Measurements from ENCODE around the gene NRG2. TPM values are rescaled to one million over a fixed set of nuclear protein-coding genes. Genes with fewer than 3 reads are reported as not detected.

NRG2 gene
- polyA plus RNA-seq, 3 donors, result 1.3 to 1.9 (median 1.7) TPM

DNA sequence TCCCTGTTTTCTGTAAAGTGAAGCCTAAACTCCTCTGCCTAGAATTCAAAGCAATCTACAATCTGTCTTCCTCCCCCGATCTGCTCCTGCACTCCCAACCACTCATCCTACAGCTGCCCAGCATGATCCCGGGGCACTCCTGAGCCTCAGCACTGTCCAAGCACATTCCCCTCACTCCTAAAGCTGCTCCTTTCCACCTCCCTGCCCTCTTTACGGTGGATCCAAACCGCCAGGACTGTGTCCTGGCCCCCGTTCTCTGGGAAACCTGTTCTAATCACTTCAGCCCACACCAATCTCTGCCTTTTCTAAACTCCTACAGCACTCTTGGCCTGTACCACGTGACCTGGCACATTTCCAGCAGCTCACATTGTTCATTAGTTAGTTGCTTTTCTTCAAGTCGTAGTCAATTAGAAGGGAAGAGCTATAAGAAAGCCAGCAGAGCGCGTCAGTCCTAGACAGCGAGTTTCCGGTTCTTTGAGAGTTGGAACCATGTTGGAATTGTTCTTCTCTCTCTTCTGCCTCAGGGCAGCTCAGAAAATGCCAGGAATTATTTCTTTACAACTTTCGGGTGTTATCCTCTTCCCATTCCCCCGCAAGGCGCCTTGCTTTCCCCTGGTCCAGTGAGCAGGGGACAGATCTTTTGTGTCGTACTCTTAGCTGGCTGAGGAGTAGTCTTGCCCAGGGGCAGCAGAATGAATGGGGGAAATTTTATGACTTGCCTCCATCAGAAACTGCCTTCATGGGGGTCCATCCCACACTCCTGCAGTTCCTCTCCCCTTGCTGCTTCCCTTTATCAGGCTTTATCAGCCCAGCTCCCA, 60.7 kb downstream of the NRG2 start:
- peak; percentile 47 to 82 (median 61) for DNase-seq (ENCODE audit: extremely low read depth in 1 of 11, low read depth in 9 of 11, low spot score in 4 of 11)

DNA sequence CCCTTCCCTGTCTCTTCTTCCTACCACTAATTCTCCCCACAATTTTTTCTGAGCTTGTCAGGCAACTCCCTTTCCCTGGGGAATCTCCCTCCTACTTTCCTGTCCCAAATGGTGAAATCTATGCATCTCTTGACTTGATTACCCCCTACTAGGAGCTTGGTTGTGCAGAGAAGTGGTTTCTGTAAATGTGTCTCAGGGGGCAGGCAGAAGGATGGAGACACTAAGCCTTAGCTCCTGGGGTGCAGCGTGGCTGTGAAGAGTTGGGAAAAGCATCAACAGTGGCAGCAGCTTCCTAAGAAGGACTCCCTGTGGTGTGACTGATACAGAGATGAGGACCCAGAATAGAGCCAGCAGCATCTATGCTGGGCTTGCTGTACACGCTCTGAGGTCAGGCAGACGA, 62.3 kb downstream of the NRG2 start:
- no peak for DNase-seq (ENCODE audit: extremely low read depth in 1 of 11, low read depth in 9 of 11, low spot score in 4 of 11)

DNA sequence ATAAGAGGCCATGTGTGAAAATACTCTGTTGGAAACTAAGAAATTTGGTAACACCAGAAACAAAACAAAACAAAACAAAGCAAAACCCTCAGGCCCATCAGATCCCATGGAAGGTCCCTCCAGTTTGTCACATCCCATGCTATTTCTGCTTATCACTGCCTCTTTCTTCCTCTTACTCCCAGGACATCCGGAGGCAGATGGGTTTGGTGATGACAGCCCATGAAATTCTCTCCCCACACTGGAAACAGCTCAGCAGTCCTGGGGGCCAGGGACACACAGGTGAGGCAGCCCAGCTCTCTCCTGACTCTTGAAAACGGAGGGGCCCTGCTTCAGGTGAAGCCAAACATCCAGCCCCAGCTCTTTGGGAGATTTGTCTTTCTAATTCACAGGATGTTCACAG, 63.2 kb downstream of the NRG2 start:
- no peak for DNase-seq (ENCODE audit: extremely low read depth in 1 of 11, low read depth in 9 of 11, low spot score in 4 of 11)

DNA sequence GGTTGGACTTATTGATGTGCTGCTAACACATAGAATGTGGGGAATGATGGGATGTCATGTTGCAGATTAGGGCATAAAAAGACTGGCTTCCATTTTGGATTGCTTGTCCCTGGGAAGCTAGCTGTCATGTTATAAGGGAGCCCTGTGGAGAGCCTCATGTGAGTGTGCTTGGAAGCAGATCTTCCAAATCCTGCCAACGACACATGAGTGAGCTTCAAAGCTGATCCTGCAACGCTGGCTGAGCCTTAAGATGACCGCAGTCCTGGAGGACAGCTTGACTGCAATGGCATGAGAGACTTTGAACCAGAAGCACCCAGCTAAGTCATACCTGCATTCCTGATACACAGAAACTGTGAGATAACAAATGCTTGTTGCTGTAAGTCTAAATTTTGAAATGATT, 63.6 kb downstream of the NRG2 start:
- no peak for DNase-seq (ENCODE audit: extremely low read depth in 1 of 11, low read depth in 9 of 11, low spot score in 4 of 11)

DNA sequence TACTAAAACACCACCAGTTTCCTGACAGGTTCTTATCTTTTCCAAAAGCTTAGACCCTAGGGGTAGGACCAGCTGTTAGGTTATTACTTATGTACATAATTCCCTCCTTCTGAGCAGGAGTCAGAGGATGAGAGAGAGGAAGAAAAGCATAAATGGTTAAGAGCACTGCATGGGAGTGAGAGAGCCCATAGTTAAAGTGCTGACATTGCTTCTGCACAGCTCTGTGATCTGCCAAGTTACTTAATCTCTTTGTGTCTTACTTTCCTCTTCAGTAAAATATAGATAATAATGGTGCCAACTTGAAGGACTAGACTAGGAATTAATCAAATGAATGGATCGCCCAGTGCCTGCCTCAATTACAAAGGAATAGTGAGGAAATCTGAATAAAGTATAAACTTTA, 66.4 kb downstream of the NRG2 start:
- DNase-seq (ENCODE audit: extremely low read depth in 1 of 11, low read depth in 9 of 11, low spot score in 4 of 11), result no peak

DNA sequence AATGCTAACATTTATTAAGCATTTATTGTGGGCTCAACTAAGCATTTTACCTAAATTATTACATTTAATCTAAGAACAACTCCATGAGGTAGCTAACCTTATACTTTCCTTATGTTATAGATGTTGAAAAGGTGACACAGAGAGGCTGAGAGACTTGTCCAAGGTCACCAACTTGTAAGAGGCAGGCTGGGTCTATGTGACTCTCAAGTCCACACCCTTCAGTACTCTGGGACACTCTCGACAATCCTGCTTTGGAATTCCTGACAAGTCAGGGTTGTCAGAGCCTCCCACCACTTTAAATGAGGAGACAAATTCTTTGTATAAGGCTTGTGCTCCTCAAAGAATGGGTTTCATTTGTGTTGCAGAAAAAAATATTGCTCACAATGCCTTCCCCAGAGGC, 67.2 kb downstream of the NRG2 start:
- no peak for DNase-seq (ENCODE audit: extremely low read depth in 1 of 11, low read depth in 9 of 11, low spot score in 4 of 11)

DNA sequence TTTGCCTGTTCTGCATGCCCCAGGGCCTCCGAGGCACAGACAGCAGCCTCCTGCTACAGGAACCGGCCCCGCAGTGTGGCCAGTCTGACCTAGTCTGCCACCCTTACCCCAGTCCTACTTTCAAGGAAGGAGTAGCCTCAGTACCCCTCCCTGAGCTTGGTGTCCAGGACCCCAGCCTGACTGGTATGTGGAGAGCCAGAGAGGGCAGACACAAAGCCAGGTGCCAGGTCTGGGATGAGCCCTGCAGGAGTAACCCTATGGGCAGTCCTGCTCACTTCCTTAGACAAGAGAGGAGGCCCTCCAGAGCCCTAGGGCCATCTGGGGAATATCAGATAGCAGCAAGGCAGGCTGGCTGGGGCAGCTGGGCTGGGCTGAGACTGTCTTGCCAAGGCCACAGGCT, 67.8 kb downstream of the NRG2 start:
- no peak for DNase-seq (ENCODE audit: extremely low read depth in 1 of 11, low read depth in 9 of 11, low spot score in 4 of 11)

DNA sequence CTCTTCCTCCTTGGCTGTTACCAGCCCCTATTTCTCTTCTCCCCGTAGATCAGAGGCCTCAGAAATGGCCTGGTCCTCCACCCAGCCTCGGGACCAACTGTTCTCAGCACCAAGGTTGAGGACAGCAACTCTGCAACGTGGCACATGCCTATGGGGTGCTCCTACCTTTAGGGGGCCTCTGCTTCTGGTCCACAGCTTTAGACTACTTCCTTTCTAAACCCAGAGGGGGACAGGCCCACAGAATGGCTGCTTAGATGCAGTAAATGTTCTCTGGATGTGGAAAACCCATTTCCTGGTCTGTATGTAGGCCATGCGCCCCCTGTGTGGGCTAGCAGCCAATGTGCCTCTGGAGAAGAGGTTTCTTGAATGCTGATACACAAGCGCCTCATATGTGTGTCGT, 68.4 kb downstream of the NRG2 start:
- DNase-seq (ENCODE audit: extremely low read depth in 1 of 11, low read depth in 9 of 11, low spot score in 4 of 11), result no peak

DNA sequence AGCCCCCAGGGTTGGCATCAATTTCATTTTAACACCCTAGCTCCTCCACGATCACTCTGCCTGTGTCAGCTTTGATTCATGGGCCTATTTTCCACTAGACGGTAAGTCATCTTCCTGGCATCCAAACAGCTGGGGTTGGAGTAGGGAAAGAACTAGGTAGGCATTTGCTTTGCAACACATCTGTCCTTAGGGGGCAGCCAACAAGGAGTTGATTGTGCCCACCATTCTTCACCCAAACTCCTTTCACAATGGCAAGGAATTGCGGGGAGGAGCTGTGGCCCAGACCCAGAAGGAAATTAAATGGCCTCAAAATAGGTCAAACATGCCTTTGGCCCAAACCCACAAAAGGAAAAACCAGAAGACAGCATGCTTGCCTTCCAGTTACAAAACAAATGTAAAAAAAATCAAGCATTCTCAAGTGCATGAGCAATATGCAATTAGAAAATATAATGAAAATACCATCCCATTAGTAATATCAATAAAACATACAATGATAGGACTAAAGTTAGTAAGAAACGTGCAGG, 71.8 kb downstream of the NRG2 start:
- no peak for DNase-seq (ENCODE audit: extremely low read depth in 1 of 11, low read depth in 9 of 11, low spot score in 4 of 11)

DNA sequence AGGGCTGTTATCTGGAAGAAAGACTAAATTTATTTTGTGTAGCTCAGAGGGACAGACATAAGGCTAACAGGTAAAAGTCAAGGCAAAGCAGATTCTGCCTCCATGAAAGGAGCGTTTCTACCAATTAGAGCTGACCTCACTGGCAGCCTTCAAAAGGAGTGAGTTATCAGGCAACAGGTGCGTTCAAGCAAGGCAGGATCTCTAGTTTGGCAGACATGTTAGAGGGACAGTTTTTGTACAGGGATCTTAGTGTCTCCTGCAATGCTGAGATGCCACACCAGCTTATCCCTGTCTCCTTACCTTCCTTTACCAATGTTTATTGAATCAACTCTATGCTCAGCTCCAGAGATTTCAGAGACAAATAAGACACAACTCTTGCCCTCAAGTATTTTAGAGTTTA, 73.8 kb downstream of the NRG2 start:
- DNase-seq (ENCODE audit: extremely low read depth in 1 of 11, low read depth in 9 of 11, low spot score in 4 of 11), result no peak

DNA sequence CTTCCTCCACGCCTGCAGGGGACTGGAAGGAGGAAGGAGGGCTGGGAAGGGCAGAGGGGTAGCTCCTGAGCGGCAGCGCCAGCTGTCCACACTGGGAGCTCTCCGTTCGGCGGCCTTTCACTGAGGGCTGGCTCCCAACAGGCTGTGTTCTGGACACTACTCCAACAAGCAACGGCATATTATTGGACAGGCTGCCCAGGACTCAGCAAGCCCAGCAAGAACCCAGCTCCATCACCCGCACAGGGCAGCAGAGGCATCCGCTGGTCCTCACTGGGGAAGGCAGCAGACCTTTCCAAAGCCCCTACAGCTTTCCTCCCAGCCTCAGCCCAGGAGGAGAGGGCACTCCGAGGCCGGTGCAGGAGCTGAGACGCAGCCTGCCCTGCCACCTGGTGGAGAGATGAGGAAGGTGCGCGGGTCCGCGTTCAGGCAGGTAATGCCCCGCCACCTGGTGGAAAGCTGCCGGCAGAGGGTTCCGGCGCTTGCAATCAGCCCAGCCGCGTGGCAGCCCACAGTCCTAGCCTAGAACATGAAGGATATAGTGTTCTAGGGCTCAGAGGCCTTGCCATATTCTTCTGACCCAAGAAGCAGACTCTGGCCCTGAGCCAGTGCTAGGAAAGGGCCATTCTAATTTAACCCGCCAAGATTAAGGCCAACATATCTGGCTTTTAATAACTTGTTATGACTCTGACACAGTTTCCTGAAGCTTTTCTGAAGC, 74.4 kb downstream of the NRG2 start:
- peak; percentile 47 to 81 (median 76) for DNase-seq (ENCODE audit: extremely low read depth in 1 of 11, low read depth in 9 of 11, low spot score in 4 of 11)

DNA sequence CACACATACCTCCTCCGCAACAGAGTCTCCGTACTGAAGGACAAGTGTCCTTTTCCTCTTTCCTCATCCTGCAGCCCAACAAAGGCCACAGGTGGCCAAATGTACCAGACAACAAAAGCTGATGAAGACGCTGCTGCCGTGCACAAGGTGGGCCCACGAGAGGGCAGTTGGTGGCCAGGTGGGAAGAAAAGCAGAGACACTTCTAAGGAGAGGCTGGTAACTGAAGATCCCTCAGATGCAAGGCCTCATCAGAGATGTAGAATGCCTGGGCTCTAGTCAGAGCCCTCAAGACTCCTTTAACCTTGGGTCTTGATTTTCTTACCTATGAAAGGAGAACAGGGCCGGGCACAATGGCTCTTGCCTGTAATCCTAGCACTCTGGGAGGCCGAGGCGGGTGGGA, 75.7 kb downstream of the NRG2 start:
- DNase-seq (ENCODE audit: extremely low read depth in 1 of 11, low read depth in 9 of 11, low spot score in 4 of 11), result no peak

DNA sequence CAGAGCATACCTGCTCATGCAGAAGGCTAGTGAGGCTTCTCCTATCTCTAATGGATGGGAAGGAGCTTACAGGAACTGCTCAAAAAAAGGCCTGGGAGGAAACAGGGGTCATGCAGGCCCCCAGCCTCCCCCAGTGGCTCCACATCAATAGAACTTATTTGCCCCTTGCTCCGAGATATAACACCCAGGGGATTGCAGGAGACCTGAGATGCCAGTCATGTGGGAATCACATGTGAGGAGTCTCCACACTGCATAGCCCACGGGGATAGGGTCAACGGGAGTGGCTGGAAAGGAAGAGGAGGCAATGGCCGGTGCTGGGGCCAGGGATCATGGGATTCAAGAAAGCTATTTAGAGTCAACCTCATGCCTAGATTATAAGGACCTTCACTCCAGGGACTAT, 76.2 kb downstream of the NRG2 start:
- no peak for DNase-seq (ENCODE audit: extremely low read depth in 1 of 11, low read depth in 9 of 11, low spot score in 4 of 11)

DNA sequence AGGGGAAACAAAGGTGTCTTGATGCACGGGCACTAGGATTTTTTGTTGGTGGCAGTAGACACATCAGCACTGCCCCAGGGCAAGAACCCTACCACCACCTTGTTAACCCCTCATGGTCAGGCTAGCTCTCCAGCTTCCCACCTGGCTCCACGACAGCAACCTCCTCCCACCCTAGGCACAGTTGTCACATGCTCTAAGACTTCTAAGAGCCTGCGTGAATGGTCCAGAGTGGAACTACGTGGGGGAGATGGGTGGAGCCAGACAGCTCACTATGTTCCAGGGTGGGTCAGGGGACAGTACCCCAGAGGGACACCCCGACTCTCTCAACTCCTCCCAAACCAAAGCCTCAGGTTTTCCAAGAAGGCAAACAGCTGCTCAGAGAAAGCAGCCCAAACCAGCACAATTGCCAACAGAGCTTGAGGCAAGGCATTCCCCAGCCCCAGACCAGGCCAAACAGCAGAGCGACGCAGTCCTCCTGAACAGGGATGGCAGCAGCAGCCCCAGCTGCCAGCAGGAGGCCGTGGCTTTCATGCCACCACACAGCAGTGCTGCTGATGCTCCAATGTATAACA, 78.0 kb downstream of the NRG2 start:
- DNase-seq (ENCODE audit: extremely low read depth in 1 of 11, low read depth in 9 of 11, low spot score in 4 of 11), result no peak

DNA sequence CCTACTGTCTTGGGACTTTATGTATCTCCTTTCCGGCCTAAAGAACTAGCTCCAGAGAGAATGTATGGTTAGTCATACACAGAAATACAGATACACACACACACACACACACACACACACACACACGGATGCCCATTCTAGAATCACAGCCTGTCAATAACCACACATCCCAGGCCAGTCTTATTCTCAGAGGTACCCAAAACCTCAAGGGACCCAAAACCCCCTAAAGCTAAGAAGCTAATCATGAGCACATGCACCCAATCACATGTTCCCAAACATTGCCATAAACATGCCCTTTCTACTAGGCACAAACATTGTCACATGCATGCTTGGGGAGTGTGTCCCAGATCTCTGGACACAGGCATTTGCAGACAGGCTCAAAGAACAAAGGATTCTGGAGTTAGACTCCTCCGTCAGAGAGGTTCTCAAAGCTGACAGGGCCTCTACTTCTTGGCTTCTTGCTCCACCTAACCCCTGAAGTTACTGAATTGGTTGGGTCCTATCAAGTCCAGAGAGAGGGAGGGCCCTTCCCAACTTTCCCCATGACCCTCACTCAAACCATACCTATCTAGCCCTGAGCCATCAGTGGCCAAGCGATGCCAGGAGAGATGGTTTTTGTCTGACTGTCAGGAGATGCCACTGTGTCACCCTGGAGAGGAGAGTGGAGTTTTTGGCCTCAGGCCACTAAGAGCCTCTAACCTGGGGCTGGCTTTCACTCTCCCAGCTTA, 78.7 kb downstream of the NRG2 start:
- no peak for DNase-seq (ENCODE audit: extremely low read depth in 1 of 11, low read depth in 9 of 11, low spot score in 4 of 11)

DNA sequence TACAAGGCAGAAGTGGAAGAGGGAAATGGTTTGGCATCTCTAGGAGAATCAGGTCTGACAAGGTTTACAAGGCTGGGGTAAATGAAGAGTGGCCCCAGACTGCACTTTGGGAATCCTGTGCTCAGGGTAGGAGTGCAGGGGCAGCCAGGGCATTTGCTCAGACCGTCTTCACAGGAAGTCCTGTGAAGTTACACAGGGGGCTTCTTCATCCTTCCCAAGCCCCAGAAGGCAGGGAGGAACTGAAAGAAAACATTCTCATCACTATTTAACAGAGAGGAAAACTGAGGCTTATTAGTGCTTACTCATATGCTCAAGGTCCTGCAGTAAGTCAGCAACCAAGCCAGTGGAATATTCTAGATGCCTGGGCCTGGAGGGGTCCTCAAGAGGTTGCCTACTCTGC, 80.7 kb downstream of the NRG2 start:
- no peak for DNase-seq (ENCODE audit: extremely low read depth in 1 of 11, low read depth in 9 of 11, low spot score in 4 of 11)

DNA sequence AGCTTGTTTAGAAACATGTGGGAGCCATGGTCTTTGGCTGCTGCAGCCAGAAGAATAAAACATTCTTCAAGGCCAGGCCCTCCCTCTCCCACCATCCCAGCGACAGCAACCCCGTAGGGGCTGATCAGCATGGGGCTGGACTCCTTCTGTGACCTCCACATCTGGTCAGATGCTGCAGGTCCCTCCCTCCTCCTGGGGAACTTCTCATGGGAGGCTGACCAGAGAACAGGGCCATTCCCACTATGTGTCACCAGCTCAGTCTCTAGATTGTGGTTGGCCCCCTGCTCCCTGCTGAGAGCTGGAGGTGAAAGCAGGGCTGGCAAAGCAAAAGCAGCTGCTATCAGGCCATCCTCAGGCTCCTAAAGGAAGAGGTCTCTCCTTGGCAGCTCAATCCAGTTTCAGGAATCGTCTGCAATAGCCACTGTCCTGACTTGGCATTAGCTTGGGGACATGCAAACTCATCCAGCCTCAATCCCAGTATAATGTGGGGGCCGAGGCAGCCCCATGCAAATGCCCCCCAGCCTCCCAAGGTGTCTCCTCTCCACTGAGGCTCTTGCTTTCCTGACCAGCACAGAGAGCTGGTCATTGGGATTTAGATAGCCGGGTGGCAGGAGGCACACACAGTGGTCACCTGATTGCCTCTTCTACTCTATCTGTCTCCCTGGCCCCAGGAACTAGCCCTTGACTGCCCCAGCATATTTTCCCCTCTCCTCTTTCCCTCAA, 81.5 kb downstream of the NRG2 start:
- DNase-seq (ENCODE audit: extremely low read depth in 1 of 11, low read depth in 9 of 11, low spot score in 4 of 11), result no peak

DNA sequence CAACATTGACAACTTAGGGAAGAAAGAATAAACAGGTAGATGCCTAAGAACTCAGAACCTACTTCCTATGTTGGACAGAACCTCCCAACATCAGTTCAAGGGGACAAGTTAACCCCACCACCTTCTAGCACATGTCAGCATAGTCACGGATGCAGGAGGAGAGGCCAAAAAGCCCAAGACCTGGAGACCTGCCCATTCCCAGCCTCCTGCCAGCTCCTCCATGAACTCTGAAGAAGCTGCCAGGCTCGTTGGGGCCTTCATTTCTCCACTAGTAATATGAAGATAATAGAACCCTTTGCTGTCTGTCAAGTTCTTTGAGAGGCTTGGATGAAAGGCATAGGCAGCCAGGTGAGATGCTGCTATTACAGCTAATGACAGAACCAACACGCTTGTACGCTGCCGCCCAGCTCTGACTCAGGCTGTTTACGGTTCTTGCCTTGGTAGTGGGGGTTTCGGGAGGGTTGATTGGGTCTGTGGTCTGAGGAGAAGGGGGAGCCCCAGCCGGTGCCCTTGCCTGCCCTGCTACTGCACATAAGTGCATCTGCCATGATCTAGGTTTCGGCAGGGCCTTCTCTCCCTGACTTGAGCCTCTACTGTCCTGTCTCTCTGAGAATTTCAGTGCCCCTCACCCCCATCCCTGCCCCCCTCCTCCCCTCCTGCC, 82.2 kb downstream of the NRG2 start:
- DNase-seq (ENCODE audit: extremely low read depth in 1 of 11, low read depth in 9 of 11, low spot score in 4 of 11), result no peak
